Nephron (organoid): Measurements from ENCODE around the gene FAM227B.

ENCODE experiments used
- H3K27ac Mint-ChIP-seq, 3 experiments: 2 replicates each; pipeline ENCODE4 v1.8.0; 2020; ENCODE audit warnings: mixed read lengths in 3 of 3, mild to moderate bottlenecking in 2 of 3, moderate library complexity in 1 of 3
- H3K27me3 Mint-ChIP-seq: 2 replicates; pipeline ENCODE4 v1.8.0; 2021; ENCODE audit warnings: low read depth, mild to moderate bottlenecking, moderate library complexity, mixed read lengths
- H3K36me3 Mint-ChIP-seq: 2 replicates; pipeline ENCODE4 v1.8.0; 2020; ENCODE audit warnings: low read depth, mixed read lengths
- H3K4me1 Mint-ChIP-seq: 2 replicates; pipeline ENCODE4 v1.8.0; 2020; ENCODE audit warnings: mixed read lengths
- H3K4me3 Mint-ChIP-seq, 3 experiments: 2 replicates each; pipeline ENCODE4 v1.8.0; 2020; ENCODE audit warnings: mild to moderate bottlenecking in 3 of 3, mixed read lengths in 3 of 3, moderate library complexity in 2 of 3
- H3K9me3 Mint-ChIP-seq: 2 replicates; pipeline ENCODE4 v1.8.0; 2020; ENCODE audit warnings: mixed read lengths
- TF ChIP-seq, protein P1 (sequence below), 3 experiments: fragments of 200-600 bp; sonication (generic); IDR thresholded peaks; one replicate each; pipeline ENCODE4 v1.5.0; 2021; ENCODE audit warnings: antibody characterized with exemption in 3 of 3; ENCODE audit not compliant: unreplicated experiment in 3 of 3

FAM227B gene

DNA sequence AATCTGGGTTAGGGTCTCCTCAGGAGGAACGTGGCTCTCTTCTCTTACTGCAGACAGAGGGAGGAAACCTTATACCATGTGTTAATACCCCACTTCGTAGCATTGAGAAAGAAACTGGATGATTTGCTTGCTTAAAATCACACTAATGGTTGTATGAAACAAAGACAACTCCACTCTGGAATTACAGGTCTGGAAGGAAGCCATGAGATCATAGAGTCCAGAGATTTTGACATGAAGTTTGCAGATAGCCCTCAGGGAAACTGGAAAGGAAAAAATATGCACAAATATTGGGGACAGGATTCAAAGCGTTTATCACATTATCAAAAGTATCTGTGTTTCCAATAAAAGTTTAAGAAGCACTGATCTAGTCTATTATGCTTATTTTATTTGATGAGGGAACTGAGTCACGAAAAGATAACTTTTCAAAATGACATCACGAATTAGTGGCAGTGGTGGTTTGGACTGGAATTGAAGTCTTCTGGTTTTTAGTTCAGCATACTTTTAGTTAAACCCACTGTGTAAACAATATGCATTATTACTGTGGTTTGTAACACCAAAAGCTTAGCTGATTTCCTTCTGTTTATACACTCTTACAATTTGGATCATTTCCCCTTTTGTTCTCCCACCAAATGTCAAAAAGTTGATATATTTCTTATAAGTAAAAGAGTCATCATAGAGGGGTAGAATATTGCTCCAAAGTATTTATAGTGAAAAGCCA, 180.8 kb downstream of the FAM227B start:
- Mint-ChIP-seq H3K9me3 (no peaks in the 10 kb centered on the region), H3K4me1 (peaks cover 65% of the 10 kb centered on the region), H3K36me3 (no peaks in the 10 kb centered on the region), H3K27me3 (no peaks in the 10 kb centered on the region), H3K27ac (peak overlapping the region; percentile 82 to 90 (median 85)), H3K4me3 (no peak overlapping the region)
- TF ChIP-seq, protein P1, sequence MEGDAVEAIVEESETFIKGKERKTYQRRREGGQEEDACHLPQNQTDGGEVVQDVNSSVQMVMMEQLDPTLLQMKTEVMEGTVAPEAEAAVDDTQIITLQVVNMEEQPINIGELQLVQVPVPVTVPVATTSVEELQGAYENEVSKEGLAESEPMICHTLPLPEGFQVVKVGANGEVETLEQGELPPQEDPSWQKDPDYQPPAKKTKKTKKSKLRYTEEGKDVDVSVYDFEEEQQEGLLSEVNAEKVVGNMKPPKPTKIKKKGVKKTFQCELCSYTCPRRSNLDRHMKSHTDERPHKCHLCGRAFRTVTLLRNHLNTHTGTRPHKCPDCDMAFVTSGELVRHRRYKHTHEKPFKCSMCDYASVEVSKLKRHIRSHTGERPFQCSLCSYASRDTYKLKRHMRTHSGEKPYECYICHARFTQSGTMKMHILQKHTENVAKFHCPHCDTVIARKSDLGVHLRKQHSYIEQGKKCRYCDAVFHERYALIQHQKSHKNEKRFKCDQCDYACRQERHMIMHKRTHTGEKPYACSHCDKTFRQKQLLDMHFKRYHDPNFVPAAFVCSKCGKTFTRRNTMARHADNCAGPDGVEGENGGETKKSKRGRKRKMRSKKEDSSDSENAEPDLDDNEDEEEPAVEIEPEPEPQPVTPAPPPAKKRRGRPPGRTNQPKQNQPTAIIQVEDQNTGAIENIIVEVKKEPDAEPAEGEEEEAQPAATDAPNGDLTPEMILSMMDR (IDR thresholded peaks at IDR 0.05; ENCODE audit: unreplicated experiment in 3 of 3) = no peak

DNA sequence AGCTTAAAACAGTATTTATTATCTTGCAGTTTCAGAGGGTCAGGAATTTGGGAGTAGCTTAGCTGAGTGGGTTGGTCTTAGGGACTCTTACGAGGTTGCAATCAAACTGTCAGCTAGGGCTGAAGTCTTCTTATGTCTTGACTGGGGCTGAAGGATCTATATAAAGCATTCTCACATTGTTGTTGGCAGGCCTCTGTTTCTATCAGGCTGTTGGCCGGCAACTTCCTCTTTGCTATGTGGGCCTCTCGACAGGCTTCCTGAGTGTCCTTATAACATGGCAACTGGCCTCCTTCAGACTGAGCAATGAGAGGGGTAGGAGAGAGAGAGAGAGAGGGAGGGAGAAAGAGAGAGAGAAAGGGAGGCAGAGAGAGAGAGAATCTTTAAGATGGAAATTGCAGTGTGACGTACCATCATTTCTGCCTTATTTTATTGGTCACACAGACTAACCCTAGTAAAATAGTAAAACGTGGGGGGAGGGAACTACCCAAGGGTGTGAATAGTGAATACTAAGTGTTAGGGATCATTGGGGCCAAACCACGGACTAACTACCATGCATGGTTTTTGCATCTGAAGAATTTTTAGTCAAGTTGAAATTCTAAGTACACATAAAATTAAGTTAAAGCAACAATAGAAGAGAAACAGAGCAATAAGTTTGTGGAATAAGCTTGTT, 181.5 kb downstream of the FAM227B start:
- peaks cover 69% of the 10 kb centered on the region for H3K4me1 Mint-ChIP-seq
- no peaks in the 10 kb centered on the region for H3K36me3 Mint-ChIP-seq
- no peaks in the 10 kb centered on the region for H3K9me3 Mint-ChIP-seq
- TF ChIP-seq, protein P1 (IDR thresholded peaks at IDR 0.05; ENCODE audit: unreplicated experiment in 3 of 3) = no peak
- peak overlapping the region; percentile 82 to 90 (median 85) for H3K27ac Mint-ChIP-seq
- H3K27me3 Mint-ChIP-seq = no peaks in the 10 kb centered on the region
- H3K4me3 Mint-ChIP-seq = peak overlapping the region in 2 of 3 experiments; percentile 3 to 16

DNA sequence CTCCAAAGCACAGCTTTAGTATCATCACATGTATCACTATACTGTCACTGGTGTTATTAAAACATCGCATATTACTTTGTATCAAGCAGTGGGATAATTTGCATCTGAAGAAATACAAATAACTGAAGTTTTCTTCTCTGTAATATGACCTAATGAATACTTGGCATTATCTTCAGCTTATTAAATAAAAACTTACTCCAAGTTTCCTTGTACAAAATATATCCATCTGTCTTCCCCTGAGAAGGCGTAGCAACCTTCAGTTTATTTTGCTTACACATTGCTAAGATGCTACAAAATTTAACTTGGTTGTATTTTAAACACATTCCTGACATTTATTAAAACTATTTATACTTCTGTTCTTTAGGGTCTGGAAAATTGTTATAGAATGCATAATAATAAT, 183.9 kb downstream of the FAM227B start:
- Mint-ChIP-seq H3K36me3 (no peaks in the 10 kb centered on the region), H3K4me3 (peak overlapping the region in 2 of 3 experiments; percentile 17 to 31), H3K9me3 (no peaks in the 10 kb centered on the region), H3K27ac (peak overlapping the region; percentile 42 to 75 (median 49)), H3K27me3 (no peaks in the 10 kb centered on the region), H3K4me1 (peaks cover 69% of the 10 kb centered on the region)
- TF ChIP-seq, protein P1 (IDR thresholded peaks at IDR 0.05; ENCODE audit: unreplicated experiment in 3 of 3) = no peak

DNA sequence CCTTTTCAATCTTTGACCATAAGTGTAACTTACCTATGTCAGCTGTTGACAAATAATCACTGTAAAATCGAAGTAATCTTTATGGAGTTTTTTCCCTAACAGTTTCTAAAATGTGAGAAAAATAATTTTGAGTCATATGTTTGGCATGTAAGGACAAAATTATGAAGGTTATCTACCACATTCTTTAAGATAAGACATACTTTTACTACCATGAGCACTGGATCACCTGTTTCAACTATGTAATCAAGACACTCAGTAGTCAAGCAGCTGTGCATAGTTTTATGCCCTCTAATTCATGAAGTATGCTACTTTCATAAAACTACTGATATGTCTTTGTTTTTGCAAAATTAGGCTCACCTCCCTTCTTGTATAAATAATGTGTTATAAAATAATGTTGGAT, 185.4 kb downstream of the FAM227B start:
- peaks cover 3% of the 10 kb centered on the region for H3K36me3 Mint-ChIP-seq
- H3K4me1 Mint-ChIP-seq = peaks cover 78% of the 10 kb centered on the region
- no peaks in the 10 kb centered on the region for H3K27me3 Mint-ChIP-seq
- H3K9me3 Mint-ChIP-seq = no peaks in the 10 kb centered on the region
- peak overlapping the region in 2 of 3 experiments; percentile 25 to 49 for H3K4me3 Mint-ChIP-seq
- H3K27ac Mint-ChIP-seq = peak overlapping the region; percentile 28 to 83 (median 75)
- TF ChIP-seq, protein P1 (IDR thresholded peaks at IDR 0.05; ENCODE audit: unreplicated experiment in 3 of 3) = no peak

DNA sequence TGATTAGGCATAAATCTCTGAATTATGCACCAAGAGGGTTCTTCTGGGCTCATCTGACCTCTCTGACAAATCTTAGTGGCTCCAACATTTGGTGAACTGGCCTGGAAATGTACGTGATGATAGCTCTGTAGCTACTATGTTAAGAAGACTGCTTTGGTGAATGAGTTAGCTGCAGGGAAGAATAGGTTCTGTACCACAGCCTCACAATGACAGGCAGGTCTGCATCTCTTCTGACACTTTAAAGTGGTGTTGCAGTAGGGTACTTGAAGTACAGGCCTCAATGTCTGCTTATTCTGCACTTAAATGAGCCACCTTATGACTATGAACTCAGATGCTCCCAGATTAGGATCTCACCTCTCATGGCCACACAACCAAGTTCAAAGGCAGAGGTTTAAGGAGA, 190.6 kb downstream of the FAM227B start:
- Mint-ChIP-seq H3K4me1 (peaks cover 57% of the 10 kb centered on the region), H3K4me3 (peak overlapping the region in 2 of 3 experiments; percentile 21 to 55), H3K27ac (no peak overlapping the region)

More for the DNA sequence above, 190.6 kb downstream of the FAM227B start:
- no peaks in the 10 kb centered on the region for H3K27me3 Mint-ChIP-seq
- peaks cover 18% of the 10 kb centered on the region for H3K36me3 Mint-ChIP-seq
- H3K9me3 Mint-ChIP-seq = no peaks in the 10 kb centered on the region
- TF ChIP-seq, protein P1 (IDR thresholded peaks at IDR 0.05; ENCODE audit: unreplicated experiment in 3 of 3) = no peak
